Measurements from ENCODE around the gene EIF4E1B.

GRCh38 chr5:176675676-176676360 lies 45.3 kb downstream of the EIF4E1B start:
- TF ChIP-seq POLR2AphosphoS5 (IDR thresholded peaks at IDR 0.05; ENCODE audit: borderline replicate concordance, low read depth, low read length) (no peak), EZH2 (IDR thresholded peaks at IDR 0.05) (no peak), FOXP2 (optimal IDR thresholded peaks at IDR 0.05; ENCODE audit: control extremely low read depth, extremely low read length, insufficient read depth) (no peak)

All from SK-N-MC (cell line).